A673 (cell line): Measurements from ENCODE around the gene RAB7B.

Source experiments
- CTCF ChIP-seq: fragments of 300-800, 200-600 bp; sonication (generic); conservative IDR thresholded peaks from 2 replicates; pipeline ENCODE4 v1.5.1; 2017; ENCODE audit warnings: low read depth, mild to moderate bottlenecking, antibody characterized with exemption, low read length, moderate library complexity, mixed read lengths
- EZH2 ChIP-seq: fragments of 200-600 bp; sonication (generic); IDR thresholded peaks from 2 replicates; pipeline ENCODE4 v1.6.1; 2017; ENCODE audit warnings: borderline replicate concordance, low read depth, mild to moderate bottlenecking, mixed read lengths, antibody characterized with exemption, low read length; ENCODE audit not compliant: poor library complexity, severe bottlenecking

GRCh38 chr1:206032380-206033140 lies 29.4 kb upstream of the RAB7B start:
- no peak for TF ChIP-seq CTCF
- no peak for TF ChIP-seq EZH2
